ENCODE data around the gene NLRP14.

Gene NLRP14

GRCh38 chr11:7020183-7020917 is at the start of gene NLRP14, which contains the start of gene ZNF214:
Gene NLRP14, plus strand, starts transcription at chr11:7020479. Its CDS starts 18,108 bp downstream, at chr11:7038587.
Gene ZNF214, minus strand, starts transcription at chr11:7020346. Its CDS starts 17,511 bp downstream, at chr11:7002835.
- DNase-seq (ENCODE audit: low read depth): peak; percentile 92

- DNase-seq (ENCODE audit: low read depth): peak; percentile 9
Measured at GRCh38 chr11:6979365-6979764, 40.9 kb upstream of the NLRP14 start.

GRCh38 chr11:6986487-6986886 is 33.8 kb upstream of the NLRP14 start:
- no peak for DNase-seq (ENCODE audit: low read depth)

GRCh38 chr11:6988506-6988905 is 31.8 kb upstream of the NLRP14 start:
- DNase-seq (ENCODE audit: low read depth): no peak

- no peak for DNase-seq (ENCODE audit: low read depth)
Measured at GRCh38 chr11:6991227-6991626, 29.1 kb upstream of the NLRP14 start.

- no peak for DNase-seq (ENCODE audit: low read depth)
Measured at GRCh38 chr11:6992026-6992425, 28.3 kb upstream of the NLRP14 start.

- DNase-seq (ENCODE audit: low read depth): peak; percentile 54
Measured at GRCh38 chr11:6992457-6993417, 27.5 kb upstream of the NLRP14 start.

- DNase-seq (ENCODE audit: low read depth): no peak
Measured at GRCh38 chr11:6995703-6996102, 24.6 kb upstream of the NLRP14 start.

- DNase-seq (ENCODE audit: low read depth): peak; percentile 9
Measured at GRCh38 chr11:7004482-7004881, 15.8 kb upstream of the NLRP14 start.

- no peak for DNase-seq (ENCODE audit: low read depth)
Measured at GRCh38 chr11:7014118-7014517, 6.2 kb upstream of the NLRP14 start.

- DNase-seq (ENCODE audit: low read depth): no peak
Measured at GRCh38 chr11:7016011-7016410, 4.3 kb upstream of the NLRP14 start.

- peak; percentile 9 for DNase-seq (ENCODE audit: low read depth)
Measured at GRCh38 chr11:7019500-7020182, 638 bp upstream of the NLRP14 start.

- DNase-seq (ENCODE audit: low read depth): no peak
Measured at GRCh38 chr11:7021318-7021717, 1.0 kb downstream of the NLRP14 start.

GRCh38 chr11:7028141-7028540 is 7.9 kb downstream of the NLRP14 start:
- no peak for DNase-seq (ENCODE audit: low read depth)

- DNase-seq (ENCODE audit: low read depth): no peak
Measured at GRCh38 chr11:7030836-7031235, 10.6 kb downstream of the NLRP14 start.

GRCh38 chr11:7031471-7031871 is 11.2 kb downstream of the NLRP14 start:
- no peak for DNase-seq (ENCODE audit: low read depth)

GRCh38 chr11:7032692-7033091 is 12.4 kb downstream of the NLRP14 start:
- no peak for DNase-seq (ENCODE audit: low read depth)

GRCh38 chr11:7034019-7034418 is 13.7 kb downstream of the NLRP14 start:
- DNase-seq (ENCODE audit: low read depth): no peak

GRCh38 chr11:7046474-7047175 is 26.3 kb downstream of the NLRP14 start:
- peak; percentile 58 for DNase-seq (ENCODE audit: low read depth)

GRCh38 chr11:7050191-7050590 is 29.9 kb downstream of the NLRP14 start:
- DNase-seq (ENCODE audit: low read depth): no peak

GRCh38 chr11:7056828-7057513 is 36.7 kb downstream of the NLRP14 start:
- no peak for DNase-seq (ENCODE audit: low read depth)
